Left kidney (tissue), 8 donors: ENCODE results near the gene SPINK5. TPM values are rescaled to one million over a fixed set of nuclear protein-coding genes. Genes with fewer than 3 reads are reported as not detected.
"Not testable (repeated sequence)": the region's sequence is repeated elsewhere in the genome, so short reads cannot be mapped to it uniquely, and the experiment has no call there.

Source experiments
- DNase-seq: peaks from one replicate; pipeline ENCODE4 v3.0.0-alpha.2; 2013
- long read RNA-seq, 8 donors: transcript quantifications; one replicate each; lab custom pipeline, GENCODE V29; 2026
- polyA plus RNA-seq: library from polyadenylated mRNA; unstranded; fragments of 120-200 nt; gene quantifications from one replicate; pipeline ENCODE4 v1.2.1, GENCODE V29; 2013; ENCODE audit not compliant: insufficient read length

The SPINK5 gene
- polyA plus RNA-seq, result 0.67 TPM
- long read RNA-seq, donor 1, result 0 reads
- long read RNA-seq, donor 2, result 0 reads
- long read RNA-seq, donor 3, result 0 reads
- long read RNA-seq, donor 4, result 0 reads
- long read RNA-seq, donor 5, result 0 reads
- long read RNA-seq, donor 6, result 0 reads
- long read RNA-seq, donor 7, result 0 reads
- long read RNA-seq, donor 8, result 0 reads

GRCh38 chr5:148063861-148064260, at the start of gene SPINK5:
SPINK5 (plus strand) TSS chr5:148063980; CDS start chr5:148064045, 65 bp downstream.
- DNase-seq, result no peak

- no peak for DNase-seq
These were observed 49.5 kb upstream of the SPINK5 start for GRCh38 chr5:148014276-148014675.

- DNase-seq, result no peak
These were observed 43.4 kb upstream of the SPINK5 start for GRCh38 chr5:148020257-148020988.

- no peak for DNase-seq
These were observed 36.3 kb upstream of the SPINK5 start for GRCh38 chr5:148027505-148027904.

- no peak for DNase-seq
These were observed 34.6 kb upstream of the SPINK5 start for GRCh38 chr5:148029131-148029530.

GRCh38 chr5:148033134-148033533, 30.6 kb upstream of the SPINK5 start:
- DNase-seq, result no peak

- DNase-seq, result no peak
These were observed 28.1 kb upstream of the SPINK5 start for GRCh38 chr5:148035676-148036075.

GRCh38 chr5:148042881-148043280, 20.9 kb upstream of the SPINK5 start:
- DNase-seq, result no peak

GRCh38 chr5:148043705-148044104, 20.1 kb upstream of the SPINK5 start:
- DNase-seq, result no peak

GRCh38 chr5:148055160-148055559, 8.6 kb upstream of the SPINK5 start:
- DNase-seq, result not testable (repeated sequence)

GRCh38 chr5:148060309-148060708, 3.5 kb upstream of the SPINK5 start:
- no peak for DNase-seq

GRCh38 chr5:148060881-148061280, 2.9 kb upstream of the SPINK5 start:
- no peak for DNase-seq

GRCh38 chr5:148070621-148071020, 6.8 kb downstream of the SPINK5 start:
- DNase-seq, result no peak

GRCh38 chr5:148072207-148072606, 8.4 kb downstream of the SPINK5 start:
- no peak for DNase-seq

- no peak for DNase-seq
These were observed 11.7 kb downstream of the SPINK5 start for GRCh38 chr5:148075529-148075928.

GRCh38 chr5:148083203-148083602, 19.4 kb downstream of the SPINK5 start:
- DNase-seq, result no peak

GRCh38 chr5:148084269-148084668, 20.5 kb downstream of the SPINK5 start:
- DNase-seq, result no peak

GRCh38 chr5:148085310-148085709, 21.5 kb downstream of the SPINK5 start:
- no peak for DNase-seq

- no peak for DNase-seq
These were observed 22.4 kb downstream of the SPINK5 start for GRCh38 chr5:148085977-148086705.

- no peak for DNase-seq
These were observed 26.5 kb downstream of the SPINK5 start for GRCh38 chr5:148090146-148090772.

GRCh38 chr5:148090773-148091250, 27.0 kb downstream of the SPINK5 start:
- no peak for DNase-seq
